GM18909 (cell line): ENCODE data around the gene PCK1.

Source experiments
- ATAC-seq: cut with Tn5 transposase; IDR thresholded peaks from one replicate; pipeline ENCODE4 v1.9.1; 2021; ENCODE audit warnings: mild to moderate bottlenecking; ENCODE audit not compliant: unreplicated experiment, poor library complexity

Gene PCK1

GRCh38 chr20:57598491-57598890 is 37.6 kb downstream of the PCK1 start:
- ATAC-seq = no peak

GRCh38 chr20:57600320-57601210 is 39.7 kb downstream of the PCK1 start:
- ATAC-seq = no peak

- no peak for ATAC-seq
Measured at GRCh38 chr20:57601211-57601570, 40.3 kb downstream of the PCK1 start.

- no peak for ATAC-seq
Measured at GRCh38 chr20:57601737-57602136, 40.8 kb downstream of the PCK1 start.

- ATAC-seq = no peak
Measured at GRCh38 chr20:57603120-57603519, 42.2 kb downstream of the PCK1 start.

- no peak for ATAC-seq
Measured at GRCh38 chr20:57605045-57605444, 44.1 kb downstream of the PCK1 start.

GRCh38 chr20:57605878-57606277 is 45.0 kb downstream of the PCK1 start:
- no peak for ATAC-seq

GRCh38 chr20:57608516-57608915 is 47.6 kb downstream of the PCK1 start:
- no peak for ATAC-seq

- no peak for ATAC-seq
Measured at GRCh38 chr20:57609086-57609841, 48.4 kb downstream of the PCK1 start.

GRCh38 chr20:57609842-57610167 is 48.9 kb downstream of the PCK1 start:
- ATAC-seq = no peak

GRCh38 chr20:57610261-57610952 is 49.5 kb downstream of the PCK1 start:
- no peak for ATAC-seq

GRCh38 chr20:57611586-57612311 is 50.8 kb downstream of the PCK1 start:
- ATAC-seq = no peak

GRCh38 chr20:57612436-57612835 is 51.5 kb downstream of the PCK1 start:
- no peak for ATAC-seq

GRCh38 chr20:57612916-57613315 is 52.0 kb downstream of the PCK1 start:
- no peak for ATAC-seq

- ATAC-seq = no peak
Measured at GRCh38 chr20:57613481-57613921, 52.6 kb downstream of the PCK1 start.

GRCh38 chr20:57614490-57615444 is 53.9 kb downstream of the PCK1 start:
- ATAC-seq = no peak

GRCh38 chr20:57615445-57615811 is 54.5 kb downstream of the PCK1 start:
- ATAC-seq = no peak

GRCh38 chr20:57616143-57616951 is 55.4 kb downstream of the PCK1 start:
- ATAC-seq = no peak
